ENCODE measurements around the gene PATJ.
"Not testable (repeated sequence)": the region's sequence is repeated elsewhere in the genome, so short reads cannot be mapped to it uniquely, and the experiment has no call there.

PATJ gene, protein sequence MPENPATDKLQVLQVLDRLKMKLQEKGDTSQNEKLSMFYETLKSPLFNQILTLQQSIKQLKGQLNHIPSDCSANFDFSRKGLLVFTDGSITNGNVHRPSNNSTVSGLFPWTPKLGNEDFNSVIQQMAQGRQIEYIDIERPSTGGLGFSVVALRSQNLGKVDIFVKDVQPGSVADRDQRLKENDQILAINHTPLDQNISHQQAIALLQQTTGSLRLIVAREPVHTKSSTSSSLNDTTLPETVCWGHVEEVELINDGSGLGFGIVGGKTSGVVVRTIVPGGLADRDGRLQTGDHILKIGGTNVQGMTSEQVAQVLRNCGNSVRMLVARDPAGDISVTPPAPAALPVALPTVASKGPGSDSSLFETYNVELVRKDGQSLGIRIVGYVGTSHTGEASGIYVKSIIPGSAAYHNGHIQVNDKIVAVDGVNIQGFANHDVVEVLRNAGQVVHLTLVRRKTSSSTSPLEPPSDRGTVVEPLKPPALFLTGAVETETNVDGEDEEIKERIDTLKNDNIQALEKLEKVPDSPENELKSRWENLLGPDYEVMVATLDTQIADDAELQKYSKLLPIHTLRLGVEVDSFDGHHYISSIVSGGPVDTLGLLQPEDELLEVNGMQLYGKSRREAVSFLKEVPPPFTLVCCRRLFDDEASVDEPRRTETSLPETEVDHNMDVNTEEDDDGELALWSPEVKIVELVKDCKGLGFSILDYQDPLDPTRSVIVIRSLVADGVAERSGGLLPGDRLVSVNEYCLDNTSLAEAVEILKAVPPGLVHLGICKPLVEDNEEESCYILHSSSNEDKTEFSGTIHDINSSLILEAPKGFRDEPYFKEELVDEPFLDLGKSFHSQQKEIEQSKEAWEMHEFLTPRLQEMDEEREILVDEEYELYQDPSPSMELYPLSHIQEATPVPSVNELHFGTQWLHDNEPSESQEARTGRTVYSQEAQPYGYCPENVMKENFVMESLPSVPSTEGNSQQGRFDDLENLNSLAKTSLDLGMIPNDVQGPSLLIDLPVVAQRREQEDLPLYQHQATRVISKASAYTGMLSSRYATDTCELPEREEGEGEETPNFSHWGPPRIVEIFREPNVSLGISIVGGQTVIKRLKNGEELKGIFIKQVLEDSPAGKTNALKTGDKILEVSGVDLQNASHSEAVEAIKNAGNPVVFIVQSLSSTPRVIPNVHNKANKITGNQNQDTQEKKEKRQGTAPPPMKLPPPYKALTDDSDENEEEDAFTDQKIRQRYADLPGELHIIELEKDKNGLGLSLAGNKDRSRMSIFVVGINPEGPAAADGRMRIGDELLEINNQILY (N-terminal part only)

GRCh38 chr1:61741711-61742619 lies at the start of gene PATJ:
Gene PATJ (plus strand): TSS chr1:61742480. CDS start chr1:61762893, 20,413 bp downstream.
- peak; percentile 31 for DNase-seq

DNA sequence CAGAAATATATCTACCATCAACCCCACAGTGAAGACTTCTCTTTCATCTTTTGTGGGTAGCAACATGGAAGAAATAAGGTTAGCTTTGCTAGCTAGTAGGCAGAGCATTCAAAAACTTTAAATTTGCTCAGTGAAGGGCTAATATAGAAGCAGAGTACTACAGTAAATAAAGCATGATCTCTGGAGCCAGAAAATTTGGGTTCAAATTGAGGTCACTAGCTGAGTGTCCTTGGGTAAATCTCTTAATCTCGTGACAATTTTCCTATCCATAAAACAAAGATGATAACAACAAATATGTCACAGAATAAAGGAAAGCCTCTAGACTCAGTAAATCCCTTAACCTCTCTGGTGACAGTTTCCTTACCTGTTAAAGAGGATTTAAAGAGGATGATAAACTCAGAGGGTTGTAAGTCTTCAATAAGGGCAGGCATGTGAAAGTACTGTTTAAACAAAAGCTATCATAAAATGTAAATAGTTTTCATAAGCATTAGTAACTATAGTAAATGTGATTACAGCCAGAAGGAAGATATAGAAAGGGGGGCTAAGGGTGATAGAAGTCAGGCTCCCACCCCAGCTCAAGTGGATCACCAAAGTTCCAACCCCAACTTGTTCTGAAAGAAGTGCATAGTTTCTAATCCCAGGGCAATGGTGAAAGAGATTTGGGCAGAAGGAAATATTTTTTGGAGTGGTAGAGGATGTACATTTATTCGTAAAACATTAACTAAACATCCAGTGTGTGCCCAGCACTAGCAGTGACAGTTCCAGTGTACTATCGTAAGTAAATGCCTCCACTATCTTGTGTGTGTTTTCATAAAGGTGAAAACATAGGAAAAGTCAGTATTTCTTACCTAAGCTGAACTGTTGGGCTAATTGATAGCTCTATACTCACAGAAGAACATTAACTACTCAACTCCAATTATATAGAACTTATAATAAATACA lies 42.1 kb upstream of the PATJ start:
- DNase-seq, result no peak

DNA sequence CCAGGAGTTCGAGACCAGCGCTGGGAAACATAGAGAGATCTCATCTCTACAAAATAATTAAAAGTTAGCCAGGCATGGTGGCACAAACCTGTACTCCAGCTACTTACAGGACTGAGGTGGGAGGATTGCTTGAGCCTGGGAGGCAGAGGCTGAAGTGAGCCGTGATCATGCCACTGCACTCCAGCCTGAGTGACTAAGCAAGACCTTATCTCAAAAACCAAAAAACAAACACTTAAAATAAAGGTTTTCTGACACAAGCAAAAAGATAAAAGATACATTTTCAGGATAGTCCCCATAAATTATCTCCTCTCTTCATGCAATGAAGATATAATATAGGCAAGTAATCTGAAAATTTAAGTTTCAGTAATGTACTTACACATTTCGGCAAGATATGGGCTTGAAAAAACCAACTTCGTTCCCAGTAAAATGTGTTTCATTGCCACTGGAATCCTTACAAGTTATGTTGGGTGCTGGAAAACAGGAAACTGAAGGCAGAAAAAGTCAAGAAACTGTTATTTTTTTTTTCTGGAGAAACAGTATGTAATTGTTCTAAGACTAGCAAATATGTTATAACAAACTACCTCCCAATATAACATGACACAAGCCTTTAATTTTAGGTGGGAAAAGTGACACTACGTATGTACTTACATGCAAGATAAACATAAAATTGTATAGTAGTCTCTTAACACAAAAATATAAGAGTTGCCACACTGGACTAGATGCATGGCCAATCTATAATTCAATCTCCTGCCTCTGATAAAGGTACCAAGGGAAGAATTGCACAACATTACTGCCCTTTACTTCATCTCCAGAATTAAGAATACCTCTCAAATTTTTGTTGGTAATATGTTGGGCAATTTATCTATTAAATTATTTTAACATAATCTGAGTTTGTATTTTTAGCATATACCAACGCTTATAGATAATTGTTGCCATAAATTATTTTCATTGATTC lies 33.0 kb upstream of the PATJ start:
- peak; percentile 71 for DNase-seq

GRCh38 chr1:61709908-61710289 lies 32.4 kb upstream of the PATJ start:
- DNase-seq, result peak; percentile 21

- not testable (repeated sequence) for DNase-seq
Observed at GRCh38 chr1:61711257-61711656, 31.0 kb upstream of the PATJ start.

DNA sequence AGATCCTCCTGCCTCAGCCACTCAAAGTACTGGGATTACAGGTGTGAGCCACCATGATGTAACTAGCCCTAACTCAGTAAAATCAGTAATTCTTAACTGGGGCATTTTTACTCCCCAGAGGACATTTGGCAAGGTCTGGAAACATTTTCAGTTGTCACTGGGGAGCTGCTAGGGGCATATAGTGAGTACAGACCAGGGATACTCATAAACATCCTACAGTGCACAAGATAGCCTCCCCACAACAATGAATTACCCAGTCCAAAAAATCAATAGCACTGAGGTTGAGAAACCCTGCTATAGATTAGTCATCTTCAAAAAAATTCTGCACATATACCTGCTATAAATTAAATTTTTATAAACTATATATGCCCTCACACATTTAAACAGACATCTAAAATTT lies 30.3 kb upstream of the PATJ start:
- no peak for DNase-seq

DNA sequence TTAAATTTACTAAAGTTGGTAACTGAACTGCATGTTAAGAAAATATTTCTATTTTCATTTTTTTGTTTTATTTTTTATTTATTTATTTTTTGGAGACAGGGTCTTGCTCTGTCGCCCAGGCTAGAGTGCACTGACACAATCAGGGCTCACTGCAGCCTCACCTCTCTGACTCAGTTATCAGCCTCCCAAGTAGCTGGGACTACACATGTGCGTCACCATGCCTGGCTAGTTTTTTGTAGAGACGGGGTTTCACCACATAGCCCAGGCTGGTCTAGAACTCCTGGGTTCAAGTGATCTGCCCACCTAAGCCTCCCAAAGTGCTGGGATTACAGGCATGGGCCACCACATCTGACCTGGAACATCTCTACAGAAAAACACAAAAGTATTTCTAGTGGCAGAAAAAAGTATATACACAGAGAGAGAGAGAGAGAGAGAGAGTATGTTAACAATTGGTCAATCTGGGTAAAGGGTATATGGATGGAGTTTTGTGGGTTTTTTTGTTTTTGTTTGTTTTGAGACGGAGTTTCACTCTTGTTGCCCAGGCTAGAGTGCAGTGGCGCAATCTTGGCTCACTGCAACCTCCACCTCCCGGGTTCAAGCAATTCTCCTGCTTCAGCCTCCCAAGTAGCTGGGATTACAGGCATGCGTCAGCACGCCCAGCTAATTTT lies 23.1 kb upstream of the PATJ start:
- not testable (repeated sequence) for DNase-seq

DNA sequence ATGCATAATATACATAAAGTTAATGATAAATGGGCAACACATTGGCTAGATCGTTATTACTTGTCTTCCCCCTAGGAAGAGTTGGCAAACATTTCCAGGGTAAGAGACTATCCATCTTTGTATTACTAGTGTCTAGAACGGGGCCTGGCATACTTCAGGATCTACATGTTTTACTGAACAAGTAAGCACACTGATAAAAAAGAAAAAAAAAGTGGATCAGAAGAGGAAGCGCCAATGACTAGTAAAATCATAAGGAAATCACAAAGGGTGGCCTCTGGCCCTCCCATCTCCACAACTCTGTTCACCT lies 17.8 kb upstream of the PATJ start:
- peak; percentile 42 for DNase-seq

DNA sequence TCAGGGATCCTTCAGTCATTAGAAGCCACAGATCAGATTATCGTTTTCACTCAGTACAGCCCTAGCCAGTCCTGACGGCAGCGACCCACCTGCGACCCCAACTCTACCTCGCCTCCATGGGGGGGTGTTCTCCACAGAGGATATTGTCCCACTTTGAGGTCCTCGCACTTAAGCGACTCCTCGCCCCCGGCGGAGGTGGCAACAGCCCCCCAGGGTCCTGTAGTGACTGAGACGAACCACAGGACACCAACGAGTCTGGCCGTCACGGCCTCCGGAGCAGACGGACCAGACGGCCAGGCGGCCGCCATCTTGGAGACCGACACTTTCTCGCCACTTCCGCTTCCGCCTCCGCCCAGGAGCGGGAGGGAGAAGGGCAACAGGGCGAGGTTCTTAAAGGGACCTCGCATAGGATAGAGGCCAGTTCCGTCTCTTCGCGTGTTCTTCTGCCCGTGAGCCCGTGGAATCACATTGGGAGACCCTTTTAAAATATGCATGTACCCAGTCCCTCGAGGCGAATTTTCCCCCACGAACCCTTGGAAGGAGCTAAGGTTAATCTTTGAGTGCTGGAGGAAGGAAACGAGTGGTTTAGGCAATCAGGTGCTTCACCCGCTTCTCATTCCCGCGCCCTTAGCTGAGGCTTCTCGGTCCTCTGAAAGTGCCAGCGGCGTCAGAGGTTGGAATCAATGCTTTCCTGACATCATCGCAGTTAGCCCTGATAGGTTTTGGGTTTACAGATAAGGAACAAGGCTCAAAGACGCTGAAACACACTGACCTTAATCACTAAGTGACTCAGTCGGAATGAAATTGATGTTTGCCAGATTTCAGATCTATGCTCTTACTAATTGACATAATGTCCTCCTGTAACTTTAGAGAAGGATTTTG lies 17.2 kb upstream of the PATJ start, which contains the start of gene TM2D1:
TSS of gene TM2D1 (minus strand) at position 329 of the 882 bp plus-strand sequence. CDS start at position 308, 21 bp downstream.
- DNase-seq, result peak; percentile 95

GRCh38 chr1:61727544-61727943 lies 14.7 kb upstream of the PATJ start:
- DNase-seq, result no peak

GRCh38 chr1:61730679-61731078 lies 11.6 kb upstream of the PATJ start:
- DNase-seq, result not testable (repeated sequence)

DNA sequence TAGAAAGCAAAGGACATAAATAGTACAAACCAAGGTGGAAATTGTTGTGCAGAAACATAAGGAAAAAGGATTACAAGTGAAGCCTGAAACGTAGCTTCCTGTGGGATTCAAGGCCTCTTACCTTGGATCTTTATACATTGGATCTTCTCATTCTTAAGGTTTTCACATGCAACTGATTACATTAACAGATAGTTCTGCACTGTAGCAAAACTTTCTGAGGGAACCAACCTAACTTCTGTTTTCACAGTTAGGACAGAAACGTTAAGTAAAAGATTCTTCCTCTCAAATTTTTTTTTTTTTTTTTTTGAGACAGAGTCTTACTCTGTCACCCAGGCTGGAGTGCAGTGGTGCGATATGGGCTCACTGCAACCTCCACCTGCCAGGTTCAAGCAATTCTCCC lies 9.6 kb upstream of the PATJ start:
- no peak for DNase-seq

GRCh38 chr1:61740751-61741700 lies 1.3 kb upstream of the PATJ start:
- DNase-seq, result peak; percentile 30

- DNase-seq, result peak; percentile 14
Observed at GRCh38 chr1:61742620-61743430, 545 bp downstream of the PATJ start.

DNA sequence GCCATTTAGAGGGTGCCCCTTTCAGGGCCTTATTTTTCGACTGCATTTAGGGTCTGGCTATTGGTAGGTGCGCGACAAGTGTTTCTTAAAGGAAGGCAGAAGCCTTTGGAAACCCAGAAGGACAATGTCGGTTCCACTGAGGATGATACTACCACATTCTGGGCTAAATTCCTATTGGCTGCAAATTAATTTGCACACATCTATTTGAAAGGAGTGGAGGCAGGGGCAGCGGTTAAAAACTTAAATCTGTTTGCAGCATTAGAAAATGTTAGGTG lies 1.1 kb downstream of the PATJ start:
- DNase-seq, result no peak

Measured in hematopoietic multipotent progenitor cell treated with erythropoietin and hydrocortisone succinate and interleukin-3 and kit ligand, for 6 days (in vitro differentiated cells).